Stimulated activated CD8-positive, alpha-beta memory T cell treated with anti-CD3 and anti-CD28 coated beads, Interleukin-12 subunit alpha, Interleukin-12 subunit beta, amount 100 ng/mL, for 4 hours (primary cell): ENCODE measurements around the gene ATF7.
"Not testable (repeated sequence)": the region's sequence is repeated elsewhere in the genome, so short reads cannot be mapped to it uniquely, and the experiment has no call there.

Source experiments
- DNase-seq: peaks from one replicate; pipeline ENCODE4 v3.0.0-alpha.2; 2020; ENCODE audit warnings: low read depth

The ATF7 gene

DNA sequence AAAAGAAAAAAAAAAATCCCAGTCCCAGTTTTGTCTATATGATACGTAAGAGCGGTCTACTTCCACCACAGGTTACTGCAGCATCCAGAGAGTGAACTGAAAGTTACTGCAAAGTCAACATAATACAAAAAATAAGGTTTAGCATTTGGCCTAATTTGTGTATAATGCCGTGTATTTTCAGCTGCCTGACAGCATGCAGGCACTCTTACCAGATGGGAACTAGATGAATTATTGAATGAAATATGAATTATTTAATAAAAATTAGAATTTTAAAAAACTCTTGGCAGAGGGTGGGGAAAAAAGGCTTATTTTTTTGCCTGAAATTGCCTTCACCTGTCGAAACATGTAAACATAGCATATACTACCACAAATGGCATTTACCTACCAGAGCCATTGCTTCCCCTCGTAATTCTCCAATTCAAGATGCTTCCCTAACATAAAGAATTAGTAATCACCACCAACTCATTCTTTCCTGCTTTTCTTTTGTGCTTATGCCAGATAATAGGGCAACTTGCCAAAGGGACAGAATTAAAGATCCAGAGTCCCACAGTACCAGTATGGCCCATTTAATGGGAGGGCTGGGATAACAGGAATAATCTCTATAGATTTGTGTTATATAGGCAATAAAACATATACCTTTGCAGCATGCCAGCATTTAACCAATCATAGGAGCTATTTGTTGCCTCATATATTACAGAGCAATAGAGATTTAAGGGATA lies 31.1 kb downstream of the ATF7 start:
- DNase-seq = no peak

GRCh38 chr12:53593707-53594106 lies 32.5 kb downstream of the ATF7 start:
- no peak for DNase-seq

- DNase-seq = no peak
Observed at GRCh38 chr12:53593031-53593430, 33.2 kb downstream of the ATF7 start.

GRCh38 chr12:53592426-53592825 lies 33.8 kb downstream of the ATF7 start:
- DNase-seq = no peak

- no peak for DNase-seq
Observed at GRCh38 chr12:53591301-53592206, 34.6 kb downstream of the ATF7 start.

GRCh38 chr12:53590652-53591051 lies 35.5 kb downstream of the ATF7 start:
- no peak for DNase-seq

- no peak for DNase-seq
Observed at GRCh38 chr12:53589915-53590314, 36.3 kb downstream of the ATF7 start.

GRCh38 chr12:53589423-53589822 lies 36.8 kb downstream of the ATF7 start:
- DNase-seq = no peak

DNA sequence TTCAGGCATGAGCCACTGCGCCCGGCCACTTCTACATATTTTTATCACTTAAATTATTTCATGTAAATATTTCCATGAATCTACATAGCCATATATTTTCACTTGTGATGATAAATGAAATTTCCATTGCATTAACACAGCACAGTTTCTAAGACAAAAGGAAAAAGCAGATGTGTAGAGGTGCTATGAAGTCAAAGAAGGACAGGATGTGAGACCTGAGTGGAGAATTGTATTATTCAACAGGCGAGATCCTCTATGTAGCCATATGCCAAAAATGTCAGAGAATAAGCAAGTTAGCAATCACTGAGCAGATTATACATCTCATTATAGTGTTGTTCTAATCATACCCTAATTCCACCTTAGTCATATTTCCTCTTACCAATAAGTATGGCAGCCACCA lies 38.1 kb downstream of the ATF7 start:
- DNase-seq = no peak

DNA sequence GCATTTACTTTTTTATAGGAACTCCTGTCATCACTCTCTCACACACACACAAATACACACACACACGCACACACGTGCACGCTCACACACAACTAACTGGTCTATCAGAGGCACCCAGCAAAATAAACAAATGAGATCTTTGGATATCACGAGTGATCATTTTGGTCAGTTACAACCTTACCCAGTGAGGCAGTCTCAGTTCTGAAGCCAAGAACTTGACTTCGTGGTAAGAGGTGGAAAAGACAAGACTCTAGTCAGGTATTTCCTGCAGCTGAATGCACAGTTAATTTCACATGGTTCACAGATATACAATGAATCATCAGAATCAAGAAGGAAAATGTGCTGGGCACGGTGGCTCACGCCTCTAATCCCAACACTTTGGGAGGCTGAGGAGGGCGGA lies 39.4 kb downstream of the ATF7 start:
- DNase-seq = no peak

DNA sequence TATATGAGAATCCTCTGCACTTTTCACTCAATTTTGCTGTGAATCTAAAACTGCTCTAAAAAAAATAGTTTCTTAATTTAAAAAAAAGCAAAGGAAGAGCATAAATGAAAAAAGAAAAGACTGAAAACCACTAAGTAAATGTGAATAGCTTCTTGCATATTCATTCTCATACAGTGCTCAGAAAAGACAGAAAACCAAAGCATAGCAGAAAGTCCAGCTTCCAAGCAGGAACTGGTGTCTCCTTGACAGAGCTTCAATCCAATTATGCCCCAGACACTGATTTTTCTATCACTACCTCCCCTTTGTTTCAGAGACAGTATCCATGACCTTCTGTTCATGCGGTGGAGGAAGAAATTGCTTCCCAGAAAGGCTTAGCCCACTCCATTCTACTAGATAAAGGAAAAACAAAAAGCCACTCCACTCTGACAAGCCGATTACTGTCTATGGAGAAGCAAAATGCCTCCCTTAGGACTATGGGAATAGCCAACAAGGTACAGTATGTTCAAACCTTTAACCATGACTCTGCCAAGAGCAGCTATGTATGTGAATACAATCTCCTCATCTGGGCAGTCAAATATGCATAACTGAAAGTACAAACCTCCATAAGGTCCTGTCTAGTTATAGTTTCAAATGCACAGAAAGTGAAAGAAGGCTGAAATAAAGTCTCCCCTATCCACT lies 40.6 kb downstream of the ATF7 start:
- DNase-seq = no peak

GRCh38 chr12:53579545-53579955 lies 46.6 kb downstream of the ATF7 start:
- DNase-seq = no peak

DNA sequence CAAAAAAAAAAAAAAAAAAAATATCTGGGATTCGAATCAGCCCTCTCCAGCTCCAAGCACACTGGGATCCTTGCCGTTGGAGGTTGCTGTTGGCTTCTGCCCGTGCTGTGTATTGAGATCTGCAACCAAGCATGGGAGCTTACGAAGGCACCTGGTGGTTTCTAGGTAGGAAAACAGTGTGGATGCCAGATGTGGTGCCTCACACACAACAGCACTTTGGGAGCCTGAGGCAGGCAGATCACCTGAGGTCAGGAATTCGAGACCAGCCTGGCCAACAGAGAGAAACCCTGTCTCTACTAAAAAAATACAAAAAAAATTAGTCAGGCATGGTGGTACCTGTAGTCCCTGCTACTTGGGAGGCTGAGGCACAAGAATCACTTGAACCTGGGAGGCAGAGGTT lies 47.4 kb downstream of the ATF7 start:
- DNase-seq = no peak

DNA sequence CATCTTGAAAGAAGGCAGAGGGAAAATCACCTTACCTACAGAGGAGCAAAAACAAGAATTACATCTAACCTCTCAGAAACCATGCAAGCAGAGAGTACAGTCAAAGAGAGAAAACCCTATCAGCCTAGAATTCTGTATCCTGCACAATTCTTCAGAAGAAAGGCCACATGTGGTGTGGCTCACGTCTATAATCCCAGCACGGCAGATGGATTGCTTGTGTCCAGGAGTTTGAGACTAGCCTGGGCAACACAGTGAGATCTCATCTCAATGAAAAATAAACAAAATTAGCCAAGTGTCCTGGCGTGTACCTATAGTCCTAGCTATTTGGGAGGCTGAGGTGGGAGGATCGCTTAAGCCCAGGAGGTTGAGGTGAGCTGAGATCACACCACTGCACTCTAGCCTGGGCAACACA lies 48.2 kb downstream of the ATF7 start:
- no peak for DNase-seq

GRCh38 chr12:53575502-53576249 lies 50.5 kb downstream of the ATF7 start:
- DNase-seq = no peak

GRCh38 chr12:53572134-53572758 lies 53.9 kb downstream of the ATF7 start:
- no peak for DNase-seq

DNA sequence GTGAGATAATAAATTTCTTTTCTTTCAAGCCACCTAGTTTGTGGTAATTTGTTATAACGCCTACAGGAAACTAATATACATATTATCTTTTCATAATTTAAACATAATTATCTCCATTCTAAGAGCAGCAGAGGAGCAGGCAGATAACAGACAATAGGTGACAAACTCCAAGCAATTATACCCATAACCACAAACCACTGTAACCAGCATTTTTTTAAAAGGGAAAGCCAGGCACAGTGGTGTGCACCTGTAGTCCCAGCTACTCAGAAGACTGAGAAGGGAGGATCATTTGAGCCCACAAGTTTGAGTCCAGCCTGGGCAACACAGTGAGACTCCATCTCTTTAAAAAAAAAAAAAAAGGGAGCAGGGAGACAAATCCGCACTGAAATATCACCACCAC lies 54.9 kb downstream of the ATF7 start:
- DNase-seq = no peak

- DNase-seq = no peak
Observed at GRCh38 chr12:53568809-53569557, 57.2 kb downstream of the ATF7 start.

- no peak for DNase-seq
Observed at GRCh38 chr12:53567961-53568808, 58.0 kb downstream of the ATF7 start.

GRCh38 chr12:53565376-53565775 lies 60.8 kb downstream of the ATF7 start:
- DNase-seq = not testable (repeated sequence)
